ENCODE data around the gene CC2D2B. TPM values are rescaled to one million over a fixed set of nuclear protein-coding genes. Genes with fewer than 3 reads are reported as not detected.
A peak's percentile ranks its signal among the peaks of the same experiment; 100 is the strongest.

The CC2D2B gene
- total RNA-seq, 1 experiment from 2014 or later = 0.21 TPM

- DNase-seq (ENCODE audit: low read depth, low spot score) (no peak), ATAC-seq (no peak)
- ChIA-PET POLR2A (no interaction called here), CTCF (interaction anchor here (0.6 to 0.7 kb wide), 2 partner anchors 111 to 126 kb away, joined by 3 read pairs; no protein-coding TSS in a partner anchor)
- H3K27ac ChIP-seq (ENCODE audit: low read length) = no peak overlapping the region
- no peaks in the 10 kb centered on the region for H3K4me1 ChIP-seq (ENCODE audit: control insufficient read depth, insufficient read depth, low read length)
- no peaks in the 10 kb centered on the region for H3K36me3 ChIP-seq (ENCODE audit: control insufficient read depth, insufficient read depth, low read length)
- no peak overlapping the region for H3K4me3 ChIP-seq (ENCODE audit: low read depth in 2 of 2, low read length in 2 of 2)
- intact Hi-C loops (cut with micrococcal nuclease; ENCODE audit: unreplicated experiment) (loop anchor here (10.0 kb wide), 1 partner anchor 120 kb away; the partner anchor contains the start of gene ZNF518A), in situ Hi-C loops (cut with HindIII; ENCODE audit: low pct_unique_long_range_greater_than_20kb, low sequenced_read_pairs) (no loop called here)
- peaks cover 10% of the 10 kb centered on the region for H3K27me3 ChIP-seq (ENCODE audit: control insufficient read depth, insufficient read depth, low read length)
- no peaks in the 10 kb centered on the region for H3K9me3 ChIP-seq (ENCODE audit: control insufficient read depth, insufficient read depth, low read depth, low read length)
- BruUV-seq (replicated peaks) = no TSS peak
- TF ChIP-seq SIN3A (IDR thresholded peaks at IDR 0.05; ENCODE audit: borderline replicate concordance, insufficient read depth, low read depth, low read length) (no peak), POLR2AphosphoS5 (IDR thresholded peaks at IDR 0.05; ENCODE audit: low read depth, low read length) (no peak), REST (IDR thresholded peaks at IDR 0.05; ENCODE audit: insufficient read depth in 1 of 2, low read depth in 2 of 2, low read length in 1 of 2) (no peak), TCF7L2 (IDR thresholded peaks at IDR 0.05; ENCODE audit: low read depth, low read length) (no peak), CTCF (IDR thresholded peaks at IDR 0.05) (no peak)
Observed at GRCh38 chr10:96014473-96015102, 106.8 kb downstream of the CC2D2B start.

GRCh38 chr10:96017191-96017687, 109.5 kb downstream of the CC2D2B start:
- ATAC-seq = peak; percentile 97
- DNase-seq (ENCODE audit: low read depth, low spot score) = peak; percentile 36
- ChIA-PET CTCF (interaction anchor here (0.6 to 1.6 kb wide), 11 partner anchors 9 to 497 kb away, joined by 3 to 8 read pairs (median 4); partner anchors contain the start of genes CC2D2B, DNTT and TLL2), POLR2A (no interaction called here)
- Histone ChIP-seq H3K27ac (ENCODE audit: low read length) (no peak overlapping the region), H3K4me3 (ENCODE audit: low read depth in 2 of 2, low read length in 2 of 2) (no peak overlapping the region), H3K9me3 (ENCODE audit: control insufficient read depth, insufficient read depth, low read depth, low read length) (no peaks in the 10 kb centered on the region), H3K4me1 (ENCODE audit: control insufficient read depth, insufficient read depth, low read length) (no peaks in the 10 kb centered on the region), H3K27me3 (ENCODE audit: control insufficient read depth, insufficient read depth, low read length) (peaks cover 7% of the 10 kb centered on the region; the same call in 1 of the 2 replicates), H3K36me3 (ENCODE audit: control insufficient read depth, insufficient read depth, low read length) (no peaks in the 10 kb centered on the region)
- intact Hi-C loops (cut with micrococcal nuclease; ENCODE audit: unreplicated experiment) (loop anchor here (1.0 to 10.0 kb wide), 2 partner anchors 118 to 276 kb away; partner anchors contain the start of gene ZNF518A), in situ Hi-C loops (cut with HindIII; ENCODE audit: low pct_unique_long_range_greater_than_20kb, low sequenced_read_pairs) (no loop called here)
- no TSS peak for BruUV-seq (replicated peaks)
- TF ChIP-seq CTCF (IDR thresholded peaks at IDR 0.05) (peak; percentile 88), POLR2AphosphoS5 (IDR thresholded peaks at IDR 0.05; ENCODE audit: low read depth, low read length) (no peak)

Measured in Panc1 (cell line).